Upper lobe of left lung (tissue), 4 donors: ENCODE results near the gene JMJD1C.

Experiments
- EP300 ChIP-seq, 4 donors: sonication (generic); formaldehyde crosslinking; IDR thresholded peaks; one replicate each; pipeline ENCODE4 v1.5.1; 2017; ENCODE audit warnings: antibody characterized with exemption in 4 of 4, control low read depth in 2 of 4
- TF ChIP-seq, protein P1 (sequence below), 6 experiments: fragments of 450-650 bp in 4 of 6; fragments of 200-600 bp in 2 of 6; sonication (generic) in 2 of 6; IDR thresholded peaks; one replicate each; pipeline ENCODE4 v1.5.1; 2016 to 2019; ENCODE audit warnings: antibody characterized with exemption in 6 of 6

DNA sequence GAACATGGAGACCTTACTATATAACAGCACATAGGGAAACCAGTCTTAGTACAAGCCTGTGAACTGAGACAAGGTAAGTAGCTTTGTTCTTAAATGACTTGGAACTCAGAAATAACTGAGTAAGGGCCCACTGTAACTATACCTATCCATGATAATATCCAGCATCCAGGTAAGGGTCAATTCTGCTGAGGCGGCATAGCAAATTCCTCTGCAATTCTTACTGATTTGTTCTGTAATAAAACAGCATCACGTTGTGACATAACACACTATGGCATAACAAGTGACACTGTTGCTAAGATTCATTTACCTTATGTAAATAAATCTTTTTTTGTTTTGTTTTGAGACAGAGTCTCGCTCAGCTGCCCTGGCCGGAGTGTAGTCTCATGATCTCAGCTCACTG lies 97.4 kb downstream of the JMJD1C start:
- TF ChIP-seq, protein P1, sequence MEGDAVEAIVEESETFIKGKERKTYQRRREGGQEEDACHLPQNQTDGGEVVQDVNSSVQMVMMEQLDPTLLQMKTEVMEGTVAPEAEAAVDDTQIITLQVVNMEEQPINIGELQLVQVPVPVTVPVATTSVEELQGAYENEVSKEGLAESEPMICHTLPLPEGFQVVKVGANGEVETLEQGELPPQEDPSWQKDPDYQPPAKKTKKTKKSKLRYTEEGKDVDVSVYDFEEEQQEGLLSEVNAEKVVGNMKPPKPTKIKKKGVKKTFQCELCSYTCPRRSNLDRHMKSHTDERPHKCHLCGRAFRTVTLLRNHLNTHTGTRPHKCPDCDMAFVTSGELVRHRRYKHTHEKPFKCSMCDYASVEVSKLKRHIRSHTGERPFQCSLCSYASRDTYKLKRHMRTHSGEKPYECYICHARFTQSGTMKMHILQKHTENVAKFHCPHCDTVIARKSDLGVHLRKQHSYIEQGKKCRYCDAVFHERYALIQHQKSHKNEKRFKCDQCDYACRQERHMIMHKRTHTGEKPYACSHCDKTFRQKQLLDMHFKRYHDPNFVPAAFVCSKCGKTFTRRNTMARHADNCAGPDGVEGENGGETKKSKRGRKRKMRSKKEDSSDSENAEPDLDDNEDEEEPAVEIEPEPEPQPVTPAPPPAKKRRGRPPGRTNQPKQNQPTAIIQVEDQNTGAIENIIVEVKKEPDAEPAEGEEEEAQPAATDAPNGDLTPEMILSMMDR (IDR thresholded peaks at IDR 0.05) = no peak
- TF ChIP-seq EP300 (IDR thresholded peaks at IDR 0.05) = no peak
